ENCODE results near the gene FHIP2A.

DNA sequence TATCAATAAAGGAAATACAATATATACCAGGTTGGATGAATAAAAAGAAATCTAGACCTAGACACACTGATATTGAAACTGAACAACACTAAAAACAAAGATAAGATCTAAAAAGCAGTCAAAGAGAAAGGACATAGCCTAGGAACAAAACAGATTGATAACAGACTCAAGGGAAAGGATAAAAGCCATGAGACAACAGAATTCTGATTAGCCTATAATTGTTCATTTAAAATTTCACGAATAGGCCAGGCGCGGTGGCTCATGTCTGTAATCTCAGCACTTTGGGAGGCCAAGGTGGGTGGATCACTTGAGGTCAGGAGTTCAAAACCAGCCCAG lies 48.4 kb upstream of the FHIP2A start:
- TF ChIP-seq EP300 (IDR thresholded peaks at IDR 0.05): no peak
- TF ChIP-seq CTCF (IDR thresholded peaks at IDR 0.05): no peak
